ENCODE results near the gene SORCS3.

DNA sequence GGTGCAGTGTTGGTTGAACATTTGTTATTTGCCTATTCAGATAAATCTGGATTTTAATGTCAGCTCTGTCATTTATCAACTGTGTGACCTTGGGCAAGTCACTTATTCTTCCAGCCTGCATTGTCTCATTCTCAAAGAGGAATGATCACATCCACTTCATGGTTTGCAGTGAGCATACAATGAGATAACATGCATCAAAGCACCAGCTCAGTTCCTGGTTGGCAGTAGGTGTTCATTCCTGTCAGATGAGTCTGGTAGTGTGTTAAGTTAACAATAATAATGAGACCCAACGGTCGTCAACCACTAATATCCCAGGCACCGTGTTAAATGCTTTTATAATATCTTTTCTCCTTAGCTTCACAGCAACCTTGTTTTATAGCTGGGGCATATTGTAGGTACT, 137.3 kb downstream of the SORCS3 start:
- no peak for TF ChIP-seq EZH2 (IDR thresholded peaks at IDR 0.05; ENCODE audit: low read depth)
- TF ChIP-seq, protein P1, sequence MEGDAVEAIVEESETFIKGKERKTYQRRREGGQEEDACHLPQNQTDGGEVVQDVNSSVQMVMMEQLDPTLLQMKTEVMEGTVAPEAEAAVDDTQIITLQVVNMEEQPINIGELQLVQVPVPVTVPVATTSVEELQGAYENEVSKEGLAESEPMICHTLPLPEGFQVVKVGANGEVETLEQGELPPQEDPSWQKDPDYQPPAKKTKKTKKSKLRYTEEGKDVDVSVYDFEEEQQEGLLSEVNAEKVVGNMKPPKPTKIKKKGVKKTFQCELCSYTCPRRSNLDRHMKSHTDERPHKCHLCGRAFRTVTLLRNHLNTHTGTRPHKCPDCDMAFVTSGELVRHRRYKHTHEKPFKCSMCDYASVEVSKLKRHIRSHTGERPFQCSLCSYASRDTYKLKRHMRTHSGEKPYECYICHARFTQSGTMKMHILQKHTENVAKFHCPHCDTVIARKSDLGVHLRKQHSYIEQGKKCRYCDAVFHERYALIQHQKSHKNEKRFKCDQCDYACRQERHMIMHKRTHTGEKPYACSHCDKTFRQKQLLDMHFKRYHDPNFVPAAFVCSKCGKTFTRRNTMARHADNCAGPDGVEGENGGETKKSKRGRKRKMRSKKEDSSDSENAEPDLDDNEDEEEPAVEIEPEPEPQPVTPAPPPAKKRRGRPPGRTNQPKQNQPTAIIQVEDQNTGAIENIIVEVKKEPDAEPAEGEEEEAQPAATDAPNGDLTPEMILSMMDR (conservative IDR thresholded peaks at IDR 0.05) = no peak
